Psoas muscle (tissue), 8 donors: ENCODE results near the gene GLCCI1. TPM values are rescaled to one million over a fixed set of nuclear protein-coding genes. Genes with fewer than 3 reads are reported as not detected.

ENCODE experiments used
- ATAC-seq, 4 donors: fragments of 200-7000 bp; cut with Tn5 transposase; one replicate each; pipeline ENCODE4 v1.9.1; 2020; ENCODE audit warnings: moderate library complexity in 3 of 4, mild to moderate bottlenecking in 2 of 4
- DNase-seq, 2 donors: peaks; one replicate each; pipeline ENCODE4 v3.0.0-alpha.2; 2020
- H3K27ac ChIP-seq: fragments of 200-600 bp; one replicate; pipeline ENCODE4 v1.8.0; 2022
- H3K27me3 ChIP-seq, 3 donors: fragments of 200-600 bp in 1 of 3; one replicate each; pipeline versions ENCODE4 v1.6.1 to v1.8.0; 2013 to 2022; ENCODE audit warnings: low read length in 2 of 3, mild to moderate bottlenecking in 2 of 3, moderate library complexity in 1 of 3; ENCODE audit not compliant: insufficient read depth in 3 of 3
- H3K36me3 ChIP-seq, 2 donors: fragments of 200-600 bp in 1 of 2; one replicate each; pipeline versions ENCODE4 v1.6.1 to v1.8.0; 2013 to 2022; ENCODE audit warnings: low read depth in 1 of 2, mild to moderate bottlenecking in 1 of 2, moderate library complexity in 1 of 2; ENCODE audit not compliant: insufficient read depth in 1 of 2
- H3K4me1 ChIP-seq: fragments of 200-600 bp; one replicate; pipeline ENCODE4 v1.8.0; 2022
- H3K4me3 ChIP-seq: fragments of 200-600 bp; one replicate; pipeline ENCODE4 v1.8.0; 2022; ENCODE audit warnings: mild to moderate bottlenecking
- H3K9me3 ChIP-seq: fragments of 200-600 bp; one replicate; pipeline ENCODE4 v1.8.0; 2022
- CTCF ChIP-seq: fragments of 200-600 bp; IDR thresholded peaks from one replicate; pipeline ENCODE4 v1.8.0; 2022; ENCODE audit warnings: antibody characterized with exemption
- whole genome bisulfite sequencing, 3 donors: extraction: QIAGEN DNeasy Blood & Tissue Kit; methylation state at CpG; one replicate each; pipeline versions ENCODE4 v1.1.6 to v1.1.7; 2013; 5-methylcytosine and 5-hydroxymethylcytosine counted together
- intact Hi-C, 2 donors: fragments of 100-400 bp; cut with DNase I; formaldehyde crosslinking; loops; one replicate each; pipeline versions ENCODE4 v1.11.0 to v1.14.2; 2022
- polyA plus RNA-seq, 3 donors: library from polyadenylated mRNA; stranded (reverse); fragments of 200-250 nt; gene quantifications; one replicate each; pipeline ENCODE4 v1.2.3, GENCODE V29; 2013
- total RNA-seq, 4 donors: library from RNA; stranded (reverse); fragmentation: NEBNext Ultra II Directional in 2 of 4; extraction: Animal tissue kit (Norgen Biotek cat#: 25700) in 2 of 4; gene quantifications; one replicate each; pipeline versions ENCODE4 v1.2.1 to v1.2.4, GENCODE V29; 2021 to 2023
- donor health status: healthy with polysubstance abuse.
- donor health status: DM: no; HTN: no; CAD: no; lungs with moderate emphysema.
- donor health status: Bipolar disorder and iron deficiency.
- donor health status: healthy.
- donor health status: DM: yes; HTN: yes; CAD: no.
- donor health status: DM: no; HTN: no; CAD: no.
- donor health status: DM: no; HTN: no; CAD: no.
- donor health status: DM: yes; HTN: yes; CAD: no.

Gene GLCCI1
- total and polyA plus RNA-seq, 7 donors = 0.57 to 8.0 (median 3.1) TPM

GRCh38 chr7:8120390-8121058 is 151.9 kb downstream of the GLCCI1 start:
- H3K4me1 ChIP-seq = no peaks in the 10 kb centered on the region
- 58 to 68% (median 65%) methylated on average over 12 of the region's 12 CpGs for WGBS, 3 donors
- H3K4me3 ChIP-seq = no peak overlapping the region
- no peak for TF ChIP-seq CTCF
- no peak overlapping the region for H3K27ac ChIP-seq
- H3K27me3 ChIP-seq = no peaks in the 10 kb centered on the region
- DNase-seq (no peak), ATAC-seq (peak in 3 of 4 donors; percentile 47 to 70 (median 55))
- H3K36me3 ChIP-seq = no peaks in the 10 kb centered on the region
- H3K9me3 ChIP-seq = no peaks in the 10 kb centered on the region
- intact Hi-C loops = no loop called here

GRCh38 chr7:8121243-8121642 is 152.6 kb downstream of the GLCCI1 start:
- DNase-seq = no peak
- intact Hi-C loops = no loop called here
- H3K27ac ChIP-seq = no peak overlapping the region
- no peaks in the 10 kb centered on the region for H3K27me3 ChIP-seq
- ATAC-seq = peak in 1 of 4 donors; percentile 21
- no peaks in the 10 kb centered on the region for H3K36me3 ChIP-seq
- no peak overlapping the region for H3K4me3 ChIP-seq
- TF ChIP-seq CTCF = no peak
- H3K9me3 ChIP-seq = no peaks in the 10 kb centered on the region
- no peaks in the 10 kb centered on the region for H3K4me1 ChIP-seq
- WGBS, 3 donors = 72 to 85% (median 85%) methylated on average over 3 of the region's 3 CpGs

GRCh38 chr7:8125680-8126444 is 157.3 kb downstream of the GLCCI1 start:
- Histone ChIP-seq H3K36me3 (no peaks in the 10 kb centered on the region), H3K27ac (no peak overlapping the region), H3K4me1 (no peaks in the 10 kb centered on the region), H3K4me3 (no peak overlapping the region), H3K9me3 (no peaks in the 10 kb centered on the region), H3K27me3 (no peaks in the 10 kb centered on the region)
- intact Hi-C loops = no loop called here
- TF ChIP-seq CTCF = no peak
- WGBS, 3 donors = 71 to 78% (median 73%) methylated on average over 8 of the region's 8 CpGs
- DNase-seq = no peak
- ATAC-seq = peak in 3 of 4 donors; percentile 25 to 36 (median 30)

GRCh38 chr7:8126601-8127167 is 158.1 kb downstream of the GLCCI1 start:
- Histone ChIP-seq H3K27ac (no peak overlapping the region), H3K36me3 (no peaks in the 10 kb centered on the region)

More at GRCh38 chr7:8126601-8127167, 158.1 kb downstream of the GLCCI1 start:
- Histone ChIP-seq H3K27me3 (no peaks in the 10 kb centered on the region), H3K4me3 (no peak overlapping the region), H3K9me3 (no peaks in the 10 kb centered on the region), H3K4me1 (no peaks in the 10 kb centered on the region)
- intact Hi-C loops = no loop called here
- DNase-seq = no peak
- WGBS, 3 donors = 70 to 80% (median 71%) methylated on average over 2 of the region's 2 CpGs
- TF ChIP-seq CTCF = no peak
- ATAC-seq = no peak
